Stimulated activated CD8-positive, alpha-beta memory T cell treated with anti-CD3 and anti-CD28 coated beads, Interleukin-15, amount 100 ng/mL, for 48 hours (primary cell): ENCODE measurements around the gene RGS8.

Experiments used
- DNase-seq, 2 donors: peaks; one replicate each; pipeline ENCODE4 v3.0.0-alpha.2; 2020; ENCODE audit warnings: low read depth in 2 of 2

RGS8 gene

DNA sequence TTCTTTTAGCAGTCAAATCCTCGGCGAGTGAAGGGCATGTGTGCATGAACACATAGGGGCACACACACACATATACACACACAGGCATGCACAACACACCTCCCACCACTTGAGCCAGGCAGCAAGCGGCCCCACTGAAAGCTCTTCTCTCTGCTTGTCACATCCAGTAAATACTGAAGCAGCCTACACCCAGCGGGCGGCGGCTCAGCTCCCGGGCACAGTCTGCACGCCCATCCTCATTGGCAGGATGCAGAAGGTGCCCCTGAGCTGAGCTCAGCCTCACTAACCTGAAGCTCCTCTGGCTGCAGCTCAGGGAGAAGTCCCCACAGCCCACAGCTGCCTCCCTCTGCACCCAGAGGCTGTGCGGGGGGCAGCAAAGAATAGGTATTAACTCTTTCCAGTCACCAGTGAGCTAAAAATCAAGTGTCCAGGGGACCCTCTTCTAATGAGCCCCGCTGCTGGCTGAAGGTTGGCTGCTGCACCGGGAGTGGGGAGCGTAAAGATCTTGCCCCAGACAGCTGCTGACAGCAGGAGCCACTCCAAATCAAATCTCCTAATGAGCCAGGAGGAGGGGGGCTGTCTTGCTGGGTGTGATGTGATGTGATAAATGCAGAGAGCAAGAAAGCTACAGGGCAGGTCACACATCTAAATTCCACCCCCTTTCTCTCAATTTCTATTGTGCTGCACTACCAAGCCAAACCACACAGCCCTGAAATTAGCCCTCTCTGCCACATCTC lies 12.5 kb downstream of the RGS8 start:
- DNase-seq: no peak

DNA sequence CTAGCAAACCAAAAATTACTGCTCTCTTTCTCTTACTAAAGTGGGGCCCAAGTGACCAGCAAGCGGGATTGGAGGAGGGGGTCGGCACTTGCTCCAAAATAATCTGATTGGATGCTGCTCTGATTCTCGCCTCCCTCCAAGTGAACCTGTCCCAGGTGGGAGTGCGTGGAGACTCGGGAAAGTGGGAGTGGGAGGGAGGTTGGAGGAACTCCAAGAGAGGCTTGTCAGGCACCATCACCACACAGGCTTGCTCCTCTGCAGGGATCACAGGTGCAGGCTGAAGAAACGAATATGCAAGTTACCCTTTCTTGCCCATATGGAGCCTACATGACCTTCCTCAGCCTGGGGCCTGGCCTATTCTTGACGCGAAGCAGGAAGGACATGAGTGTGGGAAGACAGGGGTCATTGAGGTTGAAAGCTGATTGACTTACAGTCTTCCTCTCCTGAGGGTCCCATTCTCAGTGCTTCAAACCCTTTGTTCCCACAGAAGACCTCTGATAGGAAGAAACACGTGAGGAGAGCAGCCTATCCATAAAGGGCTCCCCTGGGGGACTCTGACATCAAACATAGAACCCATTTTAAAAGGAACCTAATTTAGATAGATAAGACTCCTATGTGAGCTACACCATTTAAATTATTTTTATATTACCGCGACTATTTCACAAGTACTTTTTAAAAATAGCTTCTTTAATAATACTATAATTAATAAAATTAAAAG lies 14.2 kb downstream of the RGS8 start:
- no peak for DNase-seq

DNA sequence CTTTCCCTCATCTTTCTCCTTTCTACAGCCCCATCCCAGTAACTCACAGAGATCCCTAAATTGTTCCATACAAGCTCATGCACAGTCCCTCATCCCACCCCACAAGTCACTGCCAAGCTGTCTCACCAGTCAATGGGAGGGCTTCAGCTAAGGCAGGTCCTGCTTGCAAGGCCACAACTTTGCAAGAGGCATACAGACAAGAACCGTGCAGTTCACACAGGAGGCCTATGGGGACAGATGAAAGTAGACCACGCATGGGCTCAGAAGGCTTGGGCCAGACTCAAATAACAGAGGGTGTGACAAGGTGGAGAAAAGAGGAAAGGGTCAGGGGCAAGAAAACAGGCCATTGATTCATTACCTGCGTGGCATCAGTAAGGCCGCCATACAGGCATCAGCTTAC lies 15.1 kb downstream of the RGS8 start:
- DNase-seq: no peak

DNA sequence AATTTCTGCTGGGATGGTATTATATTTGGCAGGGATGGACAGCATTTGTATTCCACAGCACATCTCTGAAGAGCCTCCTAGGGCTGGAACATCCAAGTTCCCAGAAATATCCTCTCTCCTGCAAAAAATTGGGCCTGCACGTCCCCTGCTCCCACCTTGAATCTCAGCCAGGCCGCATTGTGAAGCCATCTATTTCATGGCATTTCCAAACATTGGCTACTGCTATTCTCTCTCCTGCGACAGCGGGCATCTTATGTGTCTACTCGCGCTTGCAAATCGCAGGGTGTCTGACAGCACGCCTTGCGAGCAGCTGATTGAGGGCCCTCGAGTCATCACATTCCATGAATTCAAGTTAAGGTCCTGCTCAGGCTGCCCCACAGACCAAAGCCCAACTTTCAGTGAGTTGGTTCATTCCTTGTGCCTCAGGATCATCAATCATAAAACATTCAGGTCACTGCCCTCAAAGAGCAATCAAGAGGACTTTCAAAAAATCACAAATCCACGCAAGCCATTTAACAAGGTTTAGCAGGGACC lies 15.8 kb downstream of the RGS8 start:
- DNase-seq: no peak

DNA sequence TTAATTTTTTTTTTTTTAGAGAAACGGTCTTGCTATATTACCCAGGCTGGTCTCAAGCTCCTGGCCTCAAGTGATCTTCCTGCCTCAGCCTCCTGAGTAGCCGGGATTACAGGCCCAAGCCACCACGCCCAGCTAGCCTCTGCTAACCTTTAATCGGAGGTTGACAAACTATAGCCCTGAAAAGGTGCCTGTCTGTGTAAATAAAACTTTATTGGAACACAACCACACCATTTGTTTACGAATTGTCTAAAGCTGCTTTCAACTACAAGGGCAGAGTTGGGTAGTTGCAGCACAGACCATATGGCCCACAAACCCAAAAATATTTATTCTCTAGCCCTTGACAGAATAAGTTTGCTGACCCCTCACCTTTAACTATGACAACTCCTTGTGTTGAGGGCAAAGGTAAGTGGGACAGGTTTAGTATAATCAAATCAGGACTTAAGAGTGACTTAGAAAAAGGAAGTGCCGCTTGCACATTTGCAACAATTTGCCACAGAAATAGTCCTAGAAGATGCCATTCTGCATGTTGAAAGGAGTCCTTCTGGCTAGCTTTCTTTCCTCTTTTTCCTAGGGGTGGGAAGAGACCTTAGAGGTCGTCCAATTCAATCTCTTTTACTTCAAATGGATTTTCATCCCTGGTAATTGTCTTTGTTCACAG lies 16.4 kb downstream of the RGS8 start:
- DNase-seq: no peak

DNA sequence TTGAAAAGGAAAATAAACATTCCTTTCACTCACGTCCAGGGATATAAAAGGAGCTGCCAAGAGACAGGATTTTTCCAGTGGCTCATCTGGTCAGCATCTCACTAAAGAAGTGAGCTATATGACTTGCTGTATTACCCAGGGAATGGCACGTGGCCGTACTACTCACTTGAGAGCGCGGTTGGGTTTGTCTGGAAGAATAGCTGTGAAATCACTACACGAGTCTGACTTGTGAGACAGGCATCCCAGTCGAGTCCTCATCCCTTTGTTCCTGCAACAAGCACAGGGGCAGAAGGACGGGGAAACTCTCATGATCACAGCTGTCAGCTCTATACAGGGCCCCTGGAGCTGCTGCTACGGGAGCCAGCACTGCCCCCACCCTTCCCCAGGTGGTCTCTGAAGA lies 17.7 kb downstream of the RGS8 start:
- no peak for DNase-seq

DNA sequence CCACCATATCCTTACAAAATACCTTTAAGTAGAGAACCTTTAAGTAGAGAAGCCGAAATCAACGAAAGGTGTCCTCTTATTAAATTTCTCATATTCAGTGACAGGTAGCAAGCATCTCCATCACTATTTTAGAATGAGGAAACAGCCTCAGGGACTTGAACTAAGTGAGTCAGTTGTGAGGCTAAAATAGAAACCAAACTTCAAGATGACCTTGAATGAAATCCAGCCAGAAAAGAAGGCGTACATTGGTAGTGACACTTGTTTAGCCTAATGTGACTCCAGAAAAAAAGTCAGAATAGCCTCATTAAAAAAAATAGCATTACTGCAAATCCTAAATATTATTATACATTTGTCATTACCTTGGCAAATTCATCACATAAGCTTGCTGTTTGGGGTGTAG lies 20.1 kb downstream of the RGS8 start:
- no peak for DNase-seq

DNA sequence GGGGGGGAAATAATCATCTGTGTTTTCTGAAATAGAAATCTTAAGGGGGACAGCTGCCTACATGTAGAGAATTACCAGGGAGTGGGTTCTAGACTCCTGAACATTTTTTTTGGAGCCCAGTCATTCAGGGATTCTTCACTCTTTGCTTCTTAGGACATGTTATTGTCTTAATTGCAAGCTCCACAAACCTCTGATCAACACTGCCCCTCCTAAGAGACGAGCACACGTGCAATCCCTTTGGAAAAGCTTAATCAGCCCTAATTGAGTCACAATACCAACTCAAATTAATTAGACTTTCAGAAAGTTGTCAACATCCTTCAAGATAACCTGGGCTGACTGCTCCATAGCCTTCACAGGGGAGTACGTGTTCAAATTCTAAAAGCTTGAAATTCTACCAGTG lies 21.4 kb downstream of the RGS8 start:
- DNase-seq: no peak

DNA sequence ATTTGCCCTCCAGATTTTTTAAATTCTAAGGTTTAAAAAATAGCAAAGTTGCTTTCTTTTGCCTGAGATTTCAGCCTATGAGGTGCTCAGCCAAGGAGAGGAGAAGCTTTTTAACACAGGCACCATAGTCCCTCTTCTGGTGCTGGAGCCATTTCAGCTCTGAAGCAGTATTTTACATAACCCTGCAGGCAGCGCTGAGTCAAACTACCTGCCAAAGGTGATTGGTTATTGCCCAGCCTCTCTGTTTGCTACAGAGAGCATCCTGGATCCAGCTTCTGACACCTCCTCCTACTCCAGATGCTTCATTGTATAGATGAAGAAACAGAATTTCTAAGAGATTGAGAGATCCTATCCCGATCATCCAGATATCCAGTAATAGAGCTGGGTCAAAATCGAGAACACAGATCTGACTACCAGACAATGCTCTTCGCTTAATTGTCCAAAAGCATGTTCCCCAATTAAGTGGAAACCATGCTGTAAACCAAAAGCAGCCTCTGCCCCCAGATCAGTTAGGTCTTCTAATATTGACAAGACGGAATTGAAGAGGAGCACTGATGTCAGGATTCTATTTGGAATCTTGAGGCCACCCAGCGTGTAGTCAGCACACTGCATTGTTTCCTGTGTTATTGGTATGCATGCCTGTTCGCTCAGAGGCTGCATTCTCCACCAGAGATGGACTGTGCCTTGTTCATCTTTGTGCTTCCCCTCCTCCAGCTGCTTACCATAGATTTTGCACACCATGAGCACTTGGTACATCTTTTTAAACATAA lies 22.1 kb downstream of the RGS8 start:
- DNase-seq: no peak

DNA sequence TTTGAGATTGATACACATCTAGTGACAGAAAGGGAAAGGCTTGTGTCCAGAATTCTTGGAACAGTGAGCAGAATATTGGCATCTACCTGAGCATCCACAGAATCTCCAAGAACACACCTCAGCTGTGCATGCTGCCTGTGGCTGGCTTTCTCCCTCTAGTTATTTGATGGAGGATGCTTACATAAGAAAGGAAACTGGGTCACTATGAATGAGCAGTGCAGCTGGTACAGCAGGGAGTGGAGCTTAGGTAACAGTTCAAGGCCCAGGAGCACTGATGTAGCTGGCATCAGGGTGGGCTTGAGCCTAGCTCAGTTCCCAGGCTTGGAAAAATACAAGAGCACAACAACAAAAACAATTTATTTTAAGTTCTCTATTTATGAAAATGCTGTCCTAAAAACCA lies 26.3 kb downstream of the RGS8 start:
- no peak for DNase-seq

DNA sequence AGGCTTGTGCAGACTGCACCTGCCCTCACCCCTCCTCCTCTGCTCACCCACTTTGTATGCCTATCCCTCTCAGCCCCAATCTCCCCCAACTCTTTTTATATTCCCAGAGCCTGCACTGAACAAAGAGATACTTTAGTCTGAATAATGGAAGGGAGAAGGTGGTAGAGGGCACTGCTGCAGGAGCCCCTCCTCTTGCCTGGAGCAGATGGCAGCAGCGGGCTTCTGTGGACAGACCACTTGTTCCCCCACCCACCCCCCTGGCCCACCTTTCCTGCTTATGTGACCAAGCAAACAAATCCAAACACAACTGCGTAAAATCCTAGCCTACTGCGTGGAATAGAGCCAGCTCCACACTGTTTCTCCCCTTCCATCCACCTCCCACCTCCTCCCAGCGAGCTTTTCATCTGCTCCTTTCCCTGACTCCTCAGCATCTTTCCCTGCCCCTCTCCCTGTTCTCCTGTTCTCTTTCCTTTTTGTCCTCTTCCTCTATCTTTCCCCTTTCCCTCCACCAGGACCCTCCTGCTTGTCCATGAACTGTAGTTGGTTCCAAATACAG lies 27.5 kb downstream of the RGS8 start:
- no peak for DNase-seq

DNA sequence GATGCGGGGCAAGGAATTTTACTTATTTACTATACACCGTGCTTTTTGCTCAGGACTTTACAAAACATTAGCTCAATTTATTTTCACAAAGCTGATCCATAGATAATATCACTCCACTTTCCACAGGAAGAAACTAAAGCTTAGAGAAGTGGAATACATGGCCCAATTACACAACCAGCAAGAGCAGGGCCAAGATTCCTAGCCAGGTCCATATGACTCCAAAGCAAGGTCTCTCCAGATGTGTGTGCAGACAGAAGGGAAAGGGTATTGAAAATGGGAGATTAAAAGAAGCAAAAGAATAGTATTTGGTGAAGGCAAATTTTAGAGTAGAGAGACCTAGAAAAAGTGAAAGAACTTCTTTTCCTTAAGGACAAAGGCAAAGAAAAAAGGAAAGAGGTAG lies 30.4 kb downstream of the RGS8 start:
- DNase-seq: no peak

DNA sequence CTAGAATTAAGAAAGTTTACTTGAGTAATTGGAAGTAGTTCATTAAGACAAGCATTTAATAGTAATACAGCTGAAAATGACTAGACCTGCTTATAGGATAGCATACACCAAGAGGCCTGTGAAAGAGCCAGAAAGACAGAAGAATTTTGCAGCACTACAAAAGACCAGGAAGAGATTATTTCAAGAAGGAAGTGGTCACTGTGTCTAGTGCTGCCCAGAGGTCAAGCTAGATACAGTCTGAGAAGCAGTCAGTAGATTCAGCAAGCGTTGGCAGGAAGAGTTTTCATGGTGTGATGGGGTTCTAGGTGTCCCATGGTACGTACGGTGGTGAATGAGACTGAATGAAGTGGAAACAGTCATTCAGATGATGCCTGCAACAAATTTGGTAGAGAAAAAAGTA lies 31.5 kb downstream of the RGS8 start:
- no peak for DNase-seq

DNA sequence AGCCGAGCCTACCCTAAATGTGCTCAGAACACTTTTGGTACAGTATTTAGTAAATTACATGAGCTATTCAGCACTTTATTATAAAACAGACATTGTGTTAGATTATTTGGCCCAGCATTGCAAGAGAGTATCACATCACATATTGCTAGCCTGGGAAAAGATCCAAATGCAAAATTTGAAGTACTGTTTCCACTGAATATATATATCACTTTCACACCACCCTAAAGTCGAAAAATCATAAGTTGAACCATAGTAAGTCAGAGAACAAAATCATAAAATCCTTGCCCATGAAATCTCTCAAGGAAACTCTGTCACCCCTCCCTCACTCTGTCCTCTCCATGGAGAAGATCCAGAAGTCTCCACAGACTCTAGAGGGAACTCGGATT lies 33.1 kb downstream of the RGS8 start:
- DNase-seq: no peak

DNA sequence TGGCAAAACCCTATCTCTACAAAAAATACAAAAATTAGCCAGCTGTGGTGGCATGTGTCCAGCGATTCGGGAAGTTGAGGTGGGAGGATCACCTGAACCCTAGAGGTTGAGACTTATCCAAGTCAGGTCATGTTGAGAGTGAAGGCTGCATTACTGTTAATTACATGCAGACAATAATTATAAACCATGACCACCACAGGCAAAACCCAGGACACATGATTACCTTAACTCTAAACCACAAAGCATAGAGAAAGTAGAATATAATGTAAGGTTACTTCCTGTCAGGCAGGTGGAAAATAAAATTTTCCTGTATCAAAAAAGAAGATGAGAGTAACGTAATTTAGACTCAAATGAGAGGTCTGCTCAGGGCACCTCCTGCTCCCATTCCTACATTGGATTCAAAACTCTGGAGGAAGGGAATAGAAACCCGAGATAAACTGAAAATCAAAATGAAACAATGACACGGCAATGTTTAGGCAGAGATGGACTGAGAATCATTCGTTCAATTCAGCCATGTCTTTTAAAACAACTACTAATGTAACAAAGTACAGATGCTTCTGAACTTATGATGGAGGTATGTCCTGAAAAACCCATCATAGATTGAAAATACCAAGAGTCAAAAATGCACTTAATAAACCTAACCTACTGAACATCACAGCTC lies 33.6 kb downstream of the RGS8 start:
- DNase-seq: no peak

DNA sequence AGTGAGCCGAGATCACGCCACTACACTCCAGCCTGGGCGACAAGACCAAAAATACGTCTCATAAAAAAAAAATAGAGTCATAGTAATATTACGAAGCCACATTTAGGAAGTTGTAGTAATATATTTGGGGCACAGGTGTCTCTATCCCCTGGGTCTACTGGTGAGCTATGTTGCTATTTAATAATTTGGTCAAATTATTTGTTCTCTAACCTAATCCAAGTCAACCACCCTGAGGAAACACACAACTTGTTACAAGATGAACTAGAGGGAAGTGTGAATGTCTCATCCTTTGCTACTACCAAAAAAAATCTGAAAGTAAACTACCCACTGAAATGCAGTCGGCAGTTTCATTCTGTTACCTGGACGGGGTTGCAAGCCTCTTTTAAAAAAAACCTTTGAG lies 35.3 kb downstream of the RGS8 start:
- no peak for DNase-seq

DNA sequence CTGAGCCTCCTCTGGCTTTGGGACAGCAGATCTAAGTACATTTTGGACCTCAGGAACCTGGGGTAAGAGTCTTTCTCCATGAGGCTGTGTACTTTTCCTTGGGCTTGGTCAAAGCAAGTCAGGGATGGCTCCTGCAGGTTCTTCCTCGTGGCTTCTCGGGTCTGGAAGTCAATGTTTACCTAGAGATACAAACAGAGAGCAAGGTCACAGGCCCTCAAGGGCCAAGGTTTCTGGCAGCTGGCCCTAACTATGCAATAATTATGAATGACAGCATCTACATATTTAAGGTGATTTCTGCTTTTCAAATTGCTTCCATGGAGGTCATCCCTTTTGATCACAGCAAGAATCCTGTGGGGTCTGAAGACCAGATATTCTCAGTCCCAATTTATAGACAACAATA lies 37.6 kb downstream of the RGS8 start:
- DNase-seq: no peak

DNA sequence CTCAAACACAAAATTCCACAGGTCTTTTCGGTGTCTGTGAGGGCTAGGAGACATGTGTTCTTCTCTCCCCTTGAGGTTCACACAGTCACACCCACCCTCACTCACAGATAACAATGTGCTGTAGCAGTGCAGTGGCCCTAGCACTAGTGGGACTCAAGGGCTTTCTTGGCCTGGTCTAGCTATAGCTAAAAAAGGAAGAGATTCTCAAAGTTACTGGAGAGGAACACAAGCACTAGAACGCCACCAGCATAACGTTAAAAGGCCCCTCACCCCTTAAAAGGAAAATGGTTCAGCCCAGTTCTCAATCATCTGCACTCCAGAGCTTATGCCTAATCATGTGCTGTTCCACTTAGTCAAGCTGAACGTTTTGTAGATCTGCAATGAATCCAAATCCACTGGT lies 39.5 kb downstream of the RGS8 start:
- no peak for DNase-seq

DNA sequence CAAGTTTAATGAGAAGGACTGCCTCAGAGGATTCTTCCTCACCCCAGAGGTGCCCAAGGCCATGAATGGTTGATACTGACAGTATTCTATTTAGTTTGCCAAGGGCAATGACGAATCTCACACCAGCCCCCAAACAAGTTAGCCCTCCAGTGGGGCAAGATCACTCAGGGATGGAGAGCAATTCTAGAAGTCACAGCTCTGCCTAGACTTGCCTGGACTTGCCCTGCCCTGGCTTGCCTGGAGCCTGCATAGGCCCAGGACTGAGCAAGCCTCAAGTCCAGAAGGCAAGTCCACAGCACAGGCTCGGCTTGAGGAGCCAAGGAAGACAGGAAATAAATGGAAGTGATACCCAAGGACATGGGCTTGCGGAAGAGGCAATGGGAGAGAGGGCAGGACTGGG lies 40.7 kb downstream of the RGS8 start:
- no peak for DNase-seq

DNA sequence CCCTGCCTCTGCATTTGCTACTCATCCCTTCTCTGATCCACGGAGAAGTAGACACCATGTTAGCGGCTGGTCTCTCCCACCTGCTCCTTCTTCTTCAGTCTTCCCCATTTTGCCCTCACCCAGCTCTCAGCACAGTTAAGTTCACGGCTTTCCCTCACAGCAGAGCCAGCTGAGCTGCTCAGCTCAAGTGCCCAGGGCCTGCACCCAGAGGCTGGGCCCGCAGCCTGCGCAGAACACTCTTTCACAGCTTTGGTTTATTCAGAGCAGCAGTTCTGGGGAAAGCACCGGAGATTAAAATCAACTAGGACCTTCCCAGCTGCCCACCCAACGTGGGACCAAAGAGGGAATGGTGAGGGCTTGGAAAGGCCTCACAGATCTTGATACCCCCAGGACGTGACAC lies 41.9 kb downstream of the RGS8 start:
- no peak for DNase-seq

DNA sequence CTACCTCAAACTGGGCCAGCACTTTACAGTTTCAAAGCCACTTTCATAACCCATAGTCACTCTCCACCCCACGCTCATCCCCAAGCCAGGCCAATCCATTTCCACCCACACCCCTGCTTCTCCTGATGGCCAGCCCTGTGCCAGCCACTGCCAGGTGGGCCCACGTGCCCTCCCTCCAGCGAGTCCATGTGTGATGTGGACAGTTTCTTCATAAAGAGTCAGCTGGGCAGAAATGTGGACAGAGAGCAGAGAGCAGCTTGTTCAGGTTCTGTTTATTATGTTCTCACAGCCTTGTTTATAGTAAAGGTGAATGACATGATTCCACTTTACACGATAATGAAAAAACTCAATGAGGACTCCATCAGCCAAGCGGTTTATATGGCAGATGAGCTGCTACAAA lies 42.8 kb downstream of the RGS8 start:
- no peak for DNase-seq
